Subcutaneous preadipocyte (primary cell): ENCODE measurements around the gene SYTL5. TPM values are rescaled to one million over a fixed set of nuclear protein-coding genes. Genes with fewer than 3 reads are reported as not detected.

Source experiments
- small RNA-seq: library from RNA; depleted of rRNA; stranded (forward); fragments of <200 nt; gene quantifications from one replicate; pipeline ENCODE3, GENCODE V24; 2012
- total RNA-seq: library from RNA; depleted of rRNA; stranded (reverse); fragments of >200 nt; gene quantifications from 2 replicates; pipeline ENCODE4 v1.2.3, GENCODE V29; 2012

SYTL5 gene
- total RNA-seq, result under 0.01 TPM in 1 of 2 replicates, not detected in the other

DNA sequence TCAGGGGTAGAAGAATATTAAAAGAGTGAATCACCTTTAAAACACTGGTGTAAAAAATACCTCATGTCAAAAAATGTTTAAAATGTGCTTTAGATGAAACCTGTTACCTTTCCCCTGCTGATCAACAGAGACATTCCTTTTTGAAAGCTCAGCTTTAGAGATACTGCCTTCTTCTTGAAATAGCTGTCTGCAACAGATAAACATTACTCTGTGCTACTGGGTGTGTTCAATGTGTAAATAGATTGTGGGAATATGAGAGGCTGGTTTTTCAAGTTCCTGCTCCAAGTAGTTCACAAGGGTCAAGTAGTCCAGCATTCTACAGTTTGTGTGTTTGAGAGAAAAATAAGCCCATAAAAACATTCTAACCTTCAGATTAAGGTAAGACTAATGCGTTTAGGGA, at the start of gene SYTL5:
SYTL5 (plus strand) TSS at position 263 of the 400 bp plus-strand sequence. CDS start 27,337 bp downstream, outside the sequence.

Small RNA genes within 50 kb of the gene (small RNA-seq; reads per million reads assigned to genes)
- not detected for gene MIR548AJ2

Other genes starting within 250 kb of the SYTL5 start
- not detected in 2 replicates for gene CYBB, start 226.5 kb upstream of the SYTL5 start, total RNA-seq
- 22.8 and 24.2 TPM in 2 replicates for gene DYNLT3, start 159.0 kb upstream of the SYTL5 start, total RNA-seq
- 239 and 388 TPM in 2 replicates for gene SRPX, start 214.3 kb downstream of the SYTL5 start, total RNA-seq